ENCODE measurements around the gene VAV3. TPM values are rescaled to one million over a fixed set of nuclear protein-coding genes. Genes with fewer than 3 reads are reported as not detected.

VAV3 gene
- total RNA-seq, 2 donors from 2014 or later, result 1.7 to 4.9 TPM

GRCh38 chr1:107649023-107649422 lies 316.0 kb downstream of the VAV3 start:
- ATAC-seq (replicated peaks), result no peak
- Mint-ChIP-seq H3K4me3 (no peak overlapping the region), H3K27ac (no peak overlapping the region), H3K4me1 (no peaks in the 10 kb centered on the region), H3K27me3 (no peaks in the 10 kb centered on the region), H3K36me3 (ENCODE audit: low read depth) (no peaks in the 10 kb centered on the region), H3K9me3 (no peaks in the 10 kb centered on the region)

DNA sequence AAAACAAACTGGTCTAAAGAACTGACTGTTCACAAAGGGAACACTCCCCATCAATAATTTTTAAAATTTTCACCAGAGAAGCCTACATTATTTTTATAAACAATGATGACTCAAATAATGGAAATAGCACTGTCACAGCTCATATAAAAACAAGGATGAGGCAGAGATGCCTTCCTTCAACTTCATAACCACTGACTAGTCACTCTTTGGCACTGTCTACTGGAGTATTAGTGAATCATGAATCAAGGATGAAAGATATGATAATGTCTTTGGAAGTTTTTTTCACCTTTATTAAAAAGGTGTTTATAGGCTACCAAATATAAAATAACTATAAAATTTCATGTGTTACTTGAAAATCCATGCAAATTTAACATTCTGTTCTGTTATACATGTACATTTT lies 316.9 kb downstream of the VAV3 start:
- ATAC-seq (replicated peaks), result no peak
- Mint-ChIP-seq H3K4me1 (no peaks in the 10 kb centered on the region), H3K27ac (no peak overlapping the region), H3K4me3 (no peak overlapping the region), H3K36me3 (ENCODE audit: low read depth) (no peaks in the 10 kb centered on the region), H3K9me3 (no peaks in the 10 kb centered on the region), H3K27me3 (no peaks in the 10 kb centered on the region)

GRCh38 chr1:107647012-107647411 lies 318.0 kb downstream of the VAV3 start:
- H3K9me3 Mint-ChIP-seq, result no peaks in the 10 kb centered on the region

DNA sequence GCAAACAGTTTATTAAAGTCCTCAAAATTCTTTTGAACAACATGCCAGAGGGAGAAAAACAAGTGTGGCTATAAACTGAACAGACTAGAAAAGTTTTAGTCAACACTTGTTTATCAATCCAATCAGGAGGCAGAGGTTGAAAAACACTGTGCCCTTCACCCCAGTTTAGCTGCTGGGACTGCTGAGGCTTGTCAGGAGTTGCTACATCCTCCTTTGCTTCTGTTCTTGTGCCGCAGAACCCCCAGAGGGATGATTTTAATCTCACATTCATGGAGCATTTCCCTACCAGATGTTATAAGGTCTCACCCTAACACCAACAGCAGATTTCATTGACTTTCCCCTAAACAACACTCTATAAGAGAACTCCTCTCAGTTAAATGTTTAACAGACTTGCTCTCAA lies 321.2 kb downstream of the VAV3 start:
- Mint-ChIP-seq H3K36me3 (ENCODE audit: low read depth) (peaks cover 25% of the 10 kb centered on the region), H3K4me1 (no peaks in the 10 kb centered on the region), H3K4me3 (no peak overlapping the region), H3K27ac (peak overlapping the region; percentile 18), H3K9me3 (no peaks in the 10 kb centered on the region), H3K27me3 (no peaks in the 10 kb centered on the region)
- ATAC-seq (replicated peaks), result no peak

More at GRCh38 chr1:107647012-107647411, 318.0 kb downstream of the VAV3 start:
- H3K27me3 Mint-ChIP-seq, result no peaks in the 10 kb centered on the region
- H3K4me3 Mint-ChIP-seq, result no peak overlapping the region
- no peak overlapping the region for H3K27ac Mint-ChIP-seq
- no peaks in the 10 kb centered on the region for H3K4me1 Mint-ChIP-seq
- no peak for ATAC-seq (replicated peaks)
- peaks cover 7% of the 10 kb centered on the region for H3K36me3 Mint-ChIP-seq (ENCODE audit: low read depth)

DNA sequence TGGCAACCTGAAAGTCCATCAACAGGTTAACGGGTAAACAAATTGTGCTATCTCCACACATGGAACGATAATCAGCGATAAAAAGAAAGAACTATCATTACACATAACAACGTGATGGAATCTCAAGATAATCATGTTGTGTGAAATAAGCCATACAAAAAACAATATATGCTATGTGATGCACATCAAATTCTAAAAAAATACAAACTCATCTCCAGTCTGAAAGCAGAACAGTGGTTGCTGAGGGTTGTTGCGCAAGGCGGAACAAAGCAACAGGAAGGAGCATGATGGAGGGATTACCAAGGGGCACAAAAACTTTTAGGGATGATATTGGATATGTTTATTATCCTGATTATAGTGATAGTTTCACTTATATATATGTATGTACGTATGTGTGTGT lies 324.8 kb downstream of the VAV3 start:
- Mint-ChIP-seq H3K9me3 (no peaks in the 10 kb centered on the region), H3K27me3 (no peaks in the 10 kb centered on the region), H3K4me1 (no peaks in the 10 kb centered on the region), H3K4me3 (no peak overlapping the region), H3K27ac (no peak overlapping the region), H3K36me3 (ENCODE audit: low read depth) (peaks cover 25% of the 10 kb centered on the region)
- no peak for ATAC-seq (replicated peaks)

GRCh38 chr1:107637101-107637500 lies 327.9 kb downstream of the VAV3 start:
- H3K9me3 Mint-ChIP-seq, result no peaks in the 10 kb centered on the region
- H3K27ac Mint-ChIP-seq, result no peak overlapping the region
- no peaks in the 10 kb centered on the region for H3K27me3 Mint-ChIP-seq

GRCh38 chr1:107633596-107633995 lies 331.4 kb downstream of the VAV3 start:
- Mint-ChIP-seq H3K27me3 (no peaks in the 10 kb centered on the region), H3K9me3 (no peaks in the 10 kb centered on the region), H3K27ac (no peak overlapping the region), H3K4me1 (no peaks in the 10 kb centered on the region), H3K4me3 (no peak overlapping the region), H3K36me3 (ENCODE audit: low read depth) (no peaks in the 10 kb centered on the region)
- no peak for ATAC-seq (replicated peaks)

More at GRCh38 chr1:107637101-107637500, 327.9 kb downstream of the VAV3 start:
- ATAC-seq (replicated peaks), result no peak
- Mint-ChIP-seq H3K4me3 (no peak overlapping the region), H3K36me3 (ENCODE audit: low read depth) (peaks cover 19% of the 10 kb centered on the region), H3K4me1 (no peaks in the 10 kb centered on the region)

- H3K36me3 Mint-ChIP-seq (ENCODE audit: low read depth), result no peaks in the 10 kb centered on the region
- H3K27ac Mint-ChIP-seq, result no peak overlapping the region
- no peaks in the 10 kb centered on the region for H3K27me3 Mint-ChIP-seq
- peaks cover 6% of the 10 kb centered on the region for H3K4me1 Mint-ChIP-seq
- no peaks in the 10 kb centered on the region for H3K9me3 Mint-ChIP-seq
- no peak overlapping the region for H3K4me3 Mint-ChIP-seq
- no peak for ATAC-seq (replicated peaks)
Observed at GRCh38 chr1:107626073-107626796, 338.7 kb downstream of the VAV3 start.

DNA sequence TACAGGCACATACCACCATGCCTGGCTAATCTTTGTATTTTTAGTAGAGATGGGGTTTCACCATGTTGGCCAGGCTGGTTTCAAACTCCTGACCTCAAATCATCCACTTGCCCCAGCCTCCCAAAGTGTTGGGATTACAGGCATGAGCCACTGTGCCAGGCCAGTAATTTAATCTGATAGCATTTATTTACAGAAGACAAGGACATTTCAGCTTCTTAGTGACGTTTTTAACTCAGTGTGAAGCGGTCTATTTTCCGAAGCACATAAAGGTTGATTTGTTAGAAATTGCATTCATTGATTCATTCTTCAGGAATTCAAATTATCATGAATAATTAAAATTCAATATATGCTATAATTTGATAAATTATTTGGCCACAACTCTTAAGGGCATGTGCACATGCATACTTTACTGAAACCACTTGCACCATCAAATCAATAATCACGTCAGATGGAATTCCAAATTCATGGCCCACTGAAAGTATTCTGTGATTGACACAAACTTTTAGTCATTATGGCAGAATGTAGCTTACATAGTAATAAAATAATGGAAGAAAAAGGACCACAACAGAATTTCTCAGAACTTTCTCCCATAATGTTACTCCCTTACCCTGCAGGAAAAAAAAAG lies 339.5 kb downstream of the VAV3 start:
- H3K4me1 Mint-ChIP-seq, result peaks cover 6% of the 10 kb centered on the region
- no peak overlapping the region for H3K4me3 Mint-ChIP-seq
- H3K27me3 Mint-ChIP-seq, result no peaks in the 10 kb centered on the region
- no peaks in the 10 kb centered on the region for H3K9me3 Mint-ChIP-seq
- no peak for ATAC-seq (replicated peaks)
- H3K36me3 Mint-ChIP-seq (ENCODE audit: low read depth), result no peaks in the 10 kb centered on the region
- H3K27ac Mint-ChIP-seq, result no peak overlapping the region

DNA sequence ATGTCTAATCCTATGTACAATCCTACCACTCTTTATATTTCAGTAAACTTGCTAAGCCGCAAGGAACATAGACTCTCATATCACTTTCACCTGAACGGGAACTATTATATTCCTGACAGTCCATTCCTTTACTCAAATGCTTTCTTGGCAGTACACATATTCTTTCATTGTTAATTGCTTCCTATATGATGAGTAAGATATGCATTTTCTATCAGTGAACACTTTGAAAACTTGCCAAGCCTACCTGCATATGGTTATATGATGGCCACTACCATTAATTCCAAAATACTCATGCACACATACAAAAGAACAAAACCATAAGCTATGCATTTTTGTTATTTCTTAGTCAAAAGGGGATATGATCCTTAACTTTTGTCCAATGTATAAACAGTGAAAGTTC lies 341.5 kb downstream of the VAV3 start:
- ATAC-seq (replicated peaks), result no peak
- Mint-ChIP-seq H3K27me3 (no peaks in the 10 kb centered on the region), H3K4me3 (no peak overlapping the region), H3K27ac (no peak overlapping the region), H3K9me3 (peaks cover 4% of the 10 kb centered on the region), H3K4me1 (peaks cover 6% of the 10 kb centered on the region), H3K36me3 (ENCODE audit: low read depth) (no peaks in the 10 kb centered on the region)

GRCh38 chr1:107622966-107623365 lies 342.0 kb downstream of the VAV3 start:
- Mint-ChIP-seq H3K36me3 (ENCODE audit: low read depth) (peaks cover under 1% of the 10 kb centered on the region), H3K9me3 (peaks cover 4% of the 10 kb centered on the region), H3K27me3 (no peaks in the 10 kb centered on the region), H3K4me3 (no peak overlapping the region), H3K27ac (no peak overlapping the region), H3K4me1 (peaks cover 6% of the 10 kb centered on the region)
- ATAC-seq (replicated peaks), result peak; percentile 94

- H3K27ac Mint-ChIP-seq, result no peak overlapping the region
- no peak overlapping the region for H3K4me3 Mint-ChIP-seq
- H3K9me3 Mint-ChIP-seq, result peaks cover 4% of the 10 kb centered on the region
- peaks cover 5% of the 10 kb centered on the region for H3K36me3 Mint-ChIP-seq (ENCODE audit: low read depth)
- peak; percentile 23 for ATAC-seq (replicated peaks)
- peaks cover 6% of the 10 kb centered on the region for H3K4me1 Mint-ChIP-seq
- H3K27me3 Mint-ChIP-seq, result no peaks in the 10 kb centered on the region
Observed at GRCh38 chr1:107622535-107622934, 342.4 kb downstream of the VAV3 start.

DNA sequence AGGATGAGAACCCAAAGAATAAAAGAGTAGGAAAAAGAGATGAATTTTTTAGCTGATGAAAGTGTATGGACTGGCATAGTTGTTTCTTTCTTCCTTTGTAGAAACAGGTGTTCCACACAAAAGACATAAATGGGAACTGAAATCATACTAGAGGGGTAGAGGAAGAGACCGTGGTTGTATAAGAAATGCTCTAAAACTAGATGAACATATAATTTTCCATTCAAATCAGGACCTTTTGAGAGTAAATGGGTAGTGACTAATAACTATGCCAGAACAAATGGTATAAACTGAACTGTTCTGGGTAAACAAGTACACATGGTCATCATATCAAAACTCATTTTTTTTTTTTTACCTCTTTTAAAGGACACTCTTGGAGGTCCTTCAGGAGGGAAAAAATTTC lies 344.2 kb downstream of the VAV3 start:
- peak; percentile 9 for ATAC-seq (replicated peaks)
- Mint-ChIP-seq H3K9me3 (peaks cover 7% of the 10 kb centered on the region), H3K4me1 (peaks cover 6% of the 10 kb centered on the region), H3K27ac (no peak overlapping the region), H3K27me3 (no peaks in the 10 kb centered on the region), H3K4me3 (no peak overlapping the region), H3K36me3 (ENCODE audit: low read depth) (peaks cover 17% of the 10 kb centered on the region)

GRCh38 chr1:107618539-107618938 lies 346.4 kb downstream of the VAV3 start:
- Mint-ChIP-seq H3K36me3 (ENCODE audit: low read depth) (peaks cover 27% of the 10 kb centered on the region), H3K4me1 (peaks cover 6% of the 10 kb centered on the region), H3K27ac (no peak overlapping the region), H3K27me3 (no peaks in the 10 kb centered on the region), H3K9me3 (peaks cover 16% of the 10 kb centered on the region), H3K4me3 (no peak overlapping the region)
- ATAC-seq (replicated peaks), result no peak

- H3K27ac Mint-ChIP-seq, result no peak overlapping the region
- peaks cover 27% of the 10 kb centered on the region for H3K36me3 Mint-ChIP-seq (ENCODE audit: low read depth)
- H3K4me1 Mint-ChIP-seq, result peaks cover 5% of the 10 kb centered on the region
- peaks cover 16% of the 10 kb centered on the region for H3K9me3 Mint-ChIP-seq
- H3K4me3 Mint-ChIP-seq, result no peak overlapping the region
- ATAC-seq (replicated peaks), result no peak
- no peaks in the 10 kb centered on the region for H3K27me3 Mint-ChIP-seq
Observed at GRCh38 chr1:107617921-107618320, 347.1 kb downstream of the VAV3 start.
